Stimulated activated CD8-positive, alpha-beta memory T cell treated with anti-CD3 and anti-CD28 coated beads, Interleukin-15, amount 100 ng/mL, for 1 hour (primary cell): Measurements from ENCODE around the gene NDUFS7.

ENCODE experiments used
- DNase-seq: peaks from one replicate; pipeline ENCODE4 v3.0.0-alpha.2; 2020; ENCODE audit warnings: low read depth

Gene NDUFS7

GRCh38 chr19:1364070-1364704 lies 19.5 kb upstream of the NDUFS7 start:
- no peak for DNase-seq

- DNase-seq: no peak
These were observed 18.1 kb upstream of the NDUFS7 start for GRCh38 chr19:1365319-1366269.

- DNase-seq: no peak
These were observed 17.4 kb upstream of the NDUFS7 start for GRCh38 chr19:1366296-1366695.

GRCh38 chr19:1366899-1367870 lies 16.5 kb upstream of the NDUFS7 start:
- DNase-seq: no peak

DNA sequence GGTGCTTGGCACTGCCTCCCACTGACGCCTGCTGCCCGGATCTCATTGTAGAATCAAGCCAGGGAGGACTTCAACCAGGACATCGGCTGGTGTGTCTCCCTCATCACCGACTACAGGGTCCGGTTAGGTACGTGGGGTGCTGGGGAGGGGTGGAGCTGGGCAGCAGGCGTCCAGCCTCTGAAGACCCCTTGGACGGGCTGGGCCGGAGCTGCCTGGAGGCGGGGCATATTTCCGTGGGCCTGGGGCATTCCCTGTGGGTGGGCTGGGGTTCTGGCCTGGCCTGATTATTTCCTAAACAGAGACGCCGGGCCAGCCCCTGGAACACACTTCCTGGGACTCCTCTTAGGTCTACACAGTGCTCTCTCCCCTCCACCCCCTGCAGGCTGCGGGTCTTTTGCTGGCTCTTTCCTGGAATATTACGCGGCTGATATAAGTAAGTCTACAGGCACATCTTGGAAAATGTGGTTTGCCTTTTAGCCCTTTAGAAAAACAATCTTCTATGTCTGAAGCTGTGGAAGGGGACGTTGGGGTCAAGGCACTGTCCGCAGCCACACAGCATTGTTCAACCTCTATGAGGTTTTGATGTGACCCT lies 14.4 kb upstream of the NDUFS7 start:
- DNase-seq: no peak

- DNase-seq: no peak
These were observed 12.9 kb upstream of the NDUFS7 start for GRCh38 chr19:1370579-1371361.

DNA sequence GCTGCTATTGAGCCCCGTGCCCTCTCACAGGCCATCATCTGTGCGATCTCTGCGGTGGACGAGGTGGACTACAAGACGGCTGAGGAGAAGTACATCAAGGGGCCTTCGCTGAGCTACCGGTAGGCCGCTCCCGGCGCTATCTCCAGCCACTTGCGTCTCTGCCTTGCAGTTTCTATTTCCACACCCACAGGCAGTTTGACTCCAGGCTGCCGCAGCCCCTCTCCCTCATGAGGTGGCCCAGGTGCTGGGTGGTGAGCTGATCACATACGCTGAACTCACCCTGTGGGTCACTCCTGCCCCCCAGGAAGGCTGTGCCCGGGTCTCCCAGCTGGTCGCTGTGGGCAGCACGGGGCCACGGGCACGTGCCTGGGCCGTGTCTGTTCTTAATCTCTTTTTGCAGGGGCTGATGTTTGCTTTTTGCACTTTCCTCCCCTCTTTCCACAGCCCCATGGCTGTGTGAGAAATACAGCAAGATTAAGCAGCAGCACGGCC lies 10.6 kb upstream of the NDUFS7 start:
- no peak for DNase-seq

GRCh38 chr19:1373534-1374249 lies 10.0 kb upstream of the NDUFS7 start:
- no peak for DNase-seq

DNA sequence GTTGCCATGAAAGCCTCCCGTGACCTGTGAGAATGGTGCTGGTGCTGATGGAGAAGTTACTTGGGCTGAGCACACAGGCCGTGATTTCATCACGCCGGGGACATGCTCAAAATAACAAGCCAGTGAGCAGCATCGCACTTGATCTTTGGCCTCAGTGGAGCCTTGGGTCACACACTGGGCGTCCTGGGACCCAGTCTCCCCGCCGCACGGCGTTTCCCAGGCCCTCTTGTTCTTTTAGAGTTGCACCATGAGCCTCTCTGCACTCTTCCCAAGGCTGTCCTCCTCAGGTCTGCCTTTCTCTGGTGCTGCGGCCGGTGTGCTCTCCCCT lies 9.5 kb upstream of the NDUFS7 start:
- no peak for DNase-seq

DNA sequence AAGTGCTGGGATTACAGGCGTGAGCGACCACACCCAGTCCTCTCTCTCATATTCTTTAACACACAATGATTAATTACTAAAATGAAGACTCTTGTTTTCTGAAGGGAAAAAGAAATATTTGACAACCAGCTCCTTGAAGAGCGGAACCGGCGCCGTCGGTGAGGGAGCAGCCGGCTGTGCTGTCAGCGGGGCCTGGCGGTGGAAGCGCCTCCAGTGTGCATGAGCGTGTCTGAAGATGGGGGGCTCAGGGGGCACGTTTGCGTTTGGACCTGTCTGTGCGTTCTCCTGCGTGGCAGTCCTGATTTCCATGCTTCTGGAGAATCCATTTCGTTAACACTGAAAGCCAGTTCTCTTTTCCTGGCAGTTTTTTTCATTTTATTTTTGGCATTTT lies 7.3 kb upstream of the NDUFS7 start:
- DNase-seq: no peak

DNA sequence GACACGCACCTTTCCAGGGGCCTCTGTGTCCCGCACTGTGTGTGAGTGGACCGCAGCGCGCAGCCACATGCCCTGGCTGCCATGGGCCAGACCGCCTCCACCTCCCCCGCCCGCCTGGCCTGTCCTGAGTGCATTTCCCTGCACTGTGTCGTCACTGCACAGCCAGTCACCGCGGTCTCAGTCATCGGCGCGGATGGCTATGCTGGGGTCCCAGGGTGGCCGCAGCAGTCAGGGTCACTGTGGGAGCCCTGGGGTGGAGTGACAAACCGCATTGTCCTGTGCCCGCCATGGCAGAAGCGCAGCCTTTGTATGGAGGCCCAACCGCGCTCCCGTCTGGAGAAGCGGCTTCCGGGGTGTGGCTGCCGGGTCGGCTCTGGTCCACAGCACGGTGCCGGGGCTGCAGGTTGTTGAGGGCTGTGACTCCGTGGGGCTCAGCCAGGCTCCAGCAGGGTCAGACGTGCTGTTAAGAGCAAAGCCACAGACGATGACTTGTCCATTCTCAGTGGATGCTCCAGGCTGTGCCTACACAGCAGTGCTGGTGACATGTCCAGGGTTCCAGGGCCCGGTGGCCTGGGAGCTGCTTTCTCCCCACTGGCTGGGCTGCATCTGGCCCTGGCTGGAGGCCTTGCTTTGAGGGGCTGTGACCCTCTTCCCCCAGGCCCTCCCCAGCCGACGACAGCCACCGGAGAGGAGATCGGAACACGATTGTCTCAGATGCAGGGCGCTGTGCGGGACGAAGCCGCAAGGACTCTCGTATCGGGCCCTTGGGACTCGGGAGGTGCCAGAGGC lies 6.3 kb upstream of the NDUFS7 start:
- DNase-seq: no peak

DNA sequence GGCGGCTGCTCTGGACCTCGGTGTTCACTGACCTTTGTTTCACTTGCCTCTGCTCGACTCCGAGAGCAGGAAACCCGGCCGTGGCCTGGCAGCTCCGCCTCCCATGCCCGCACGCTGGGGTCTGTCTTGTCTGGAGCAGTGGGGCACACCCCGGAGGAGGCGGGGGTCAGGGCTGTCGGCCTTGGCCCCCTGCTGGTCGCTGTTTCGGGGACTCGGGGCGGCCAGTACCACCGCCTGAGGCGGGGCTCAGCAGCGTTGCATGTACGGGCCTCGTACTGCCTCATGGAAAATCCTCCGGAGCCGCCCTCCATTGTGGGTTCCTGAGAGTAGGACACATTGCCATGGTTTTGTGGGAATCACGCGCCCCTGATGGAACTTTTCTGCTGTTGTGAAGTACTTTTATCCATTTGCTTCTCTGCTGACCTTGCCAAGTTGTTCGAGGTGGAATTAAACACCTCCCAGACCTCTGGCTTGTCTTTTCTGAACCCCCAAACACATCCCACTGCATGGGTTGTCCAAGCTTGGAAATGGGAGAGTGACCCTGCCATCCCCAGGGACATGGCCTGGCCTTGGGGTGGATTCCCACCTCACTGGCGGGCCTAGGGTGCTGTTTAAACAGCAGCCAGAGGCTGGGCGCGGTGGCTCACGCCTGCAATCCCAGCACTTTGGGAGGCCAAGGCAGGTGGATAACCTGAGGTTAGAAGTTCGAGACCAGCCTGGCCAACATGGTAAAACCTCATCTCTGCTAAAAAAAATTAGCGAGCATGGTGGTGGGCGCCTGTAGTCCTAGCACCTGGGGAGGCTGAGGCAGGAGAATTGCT lies 5.5 kb upstream of the NDUFS7 start:
- no peak for DNase-seq

DNA sequence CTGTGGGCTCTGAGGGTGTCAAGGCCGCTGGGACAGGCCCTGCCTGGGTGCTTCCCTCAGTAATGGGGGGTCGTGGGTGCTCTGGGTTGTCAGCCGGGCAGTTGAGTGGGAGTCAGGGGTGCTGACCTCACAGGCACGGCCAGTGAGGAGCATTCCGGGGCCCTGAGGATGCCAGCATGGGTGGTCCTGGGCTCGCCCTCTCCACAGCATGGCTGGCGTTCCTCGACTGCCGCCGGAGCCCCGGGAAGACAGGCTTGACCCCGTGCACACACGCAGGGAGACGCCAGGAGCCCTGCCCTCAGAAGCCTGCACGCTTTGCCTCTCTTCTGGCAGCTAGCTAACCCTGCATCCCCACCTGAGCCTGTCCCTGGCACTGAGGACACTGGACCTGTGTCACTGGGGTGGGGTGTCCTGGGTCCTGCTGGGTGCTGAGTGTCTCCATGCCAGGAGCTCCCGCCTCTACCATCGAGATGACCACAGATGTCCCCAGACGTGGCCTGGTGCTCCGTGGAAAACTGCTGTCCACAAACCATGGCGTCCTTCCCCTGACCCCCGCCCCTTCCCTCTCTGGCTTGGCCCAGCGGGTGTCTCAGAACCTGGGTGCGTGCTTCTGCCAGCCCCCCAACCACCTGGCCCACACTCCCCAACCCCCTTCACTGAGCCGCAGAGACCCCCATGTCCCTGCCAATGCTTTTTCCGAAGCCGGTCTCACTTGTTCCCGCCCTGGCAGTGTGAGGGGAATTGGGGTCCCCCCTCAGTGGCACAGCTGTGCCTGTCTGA lies 4.4 kb upstream of the NDUFS7 start:
- no peak for DNase-seq

DNA sequence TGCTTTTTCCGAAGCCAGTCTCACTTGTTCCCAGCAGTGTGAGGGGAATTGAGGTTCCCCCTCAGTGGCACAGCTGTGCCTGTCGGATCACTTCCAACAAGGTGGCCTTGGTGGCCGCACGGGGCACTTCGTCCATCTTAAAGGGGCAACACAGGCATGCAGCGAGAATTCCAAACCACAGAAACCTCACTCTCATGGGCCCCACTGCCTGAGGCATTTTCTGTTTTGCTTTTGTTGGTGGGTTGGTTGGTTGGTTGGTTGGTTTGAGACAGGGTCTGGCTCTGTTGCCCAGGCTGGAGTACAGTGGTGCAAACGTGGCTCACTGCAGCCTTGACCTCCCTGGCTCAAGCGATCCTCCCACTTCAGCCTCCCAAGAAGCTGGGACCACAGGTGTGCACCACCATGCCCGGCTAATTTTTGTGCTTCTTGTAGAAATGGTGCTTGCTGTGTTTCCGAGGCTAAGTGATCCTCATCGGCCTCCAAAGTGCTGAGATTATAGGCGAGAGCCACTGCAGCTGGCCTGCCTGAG lies 3.7 kb upstream of the NDUFS7 start:
- DNase-seq: no peak

- DNase-seq: no peak
These were observed 1.5 kb upstream of the NDUFS7 start for GRCh38 chr19:1382250-1382649.

- DNase-seq: no peak
These were observed 743 bp upstream of the NDUFS7 start for GRCh38 chr19:1383017-1383311.

DNA sequence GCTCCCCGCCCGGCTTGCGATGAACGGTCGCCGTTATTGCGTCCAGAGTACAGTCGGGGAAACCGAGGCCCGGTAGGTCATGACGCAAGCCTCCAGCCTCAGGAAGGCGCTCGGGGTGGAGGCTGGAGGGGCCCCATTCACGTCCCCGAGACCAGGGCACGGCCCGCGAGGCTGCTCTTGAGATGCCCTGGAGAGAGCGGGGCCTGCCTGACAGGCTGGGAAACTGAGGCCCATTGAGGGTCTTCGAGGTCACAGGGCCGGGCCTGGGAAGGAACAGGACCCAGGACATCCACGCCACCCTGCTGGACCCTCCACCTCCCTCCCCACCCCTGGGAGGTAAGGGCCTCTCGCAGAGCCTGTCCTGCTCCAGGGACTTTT lies 367 bp downstream of the NDUFS7 start:
- DNase-seq: no peak
